H1 (cell line): Measurements from ENCODE around the gene COQ8A. TPM values are rescaled to one million over a fixed set of nuclear protein-coding genes. Genes with fewer than 3 reads are reported as not detected.

ENCODE experiments used
- CTCF ChIA-PET: fragments of 300-600 bp; sonication (Branson Sonifier 250); formaldehyde crosslinking; loops from one replicate; lab custom pipeline; 2021; ENCODE audit not compliant: partially characterized antibody; lab: Charles Lee
- POLR2A ChIA-PET: fragments of 300-600 bp; sonication (Branson Sonifier 250); formaldehyde crosslinking; loops from one replicate; lab custom pipeline; 2021; ENCODE audit warnings: inconsistent platforms; ENCODE audit not compliant: partially characterized antibody; lab: Charles Lee
- DNase-seq, 2 experiments: peaks; one replicate each; pipeline versions ENCODE4 v3.0.0 to v3.0.0-alpha.2; 2010 to 2022; ENCODE audit warnings: low spot score in 2 of 2, low read depth in 1 of 2, mixed read lengths in 1 of 2
- FAIRE-seq: peaks from 2 replicates; lab custom pipeline; 2011; peaks lifted over from hg19 to GRCh38; lab: Jason Lieb, UNC
- H2AFZ ChIP-seq: 2 replicates; pipeline ENCODE4 v1.8.1; 2012; ENCODE audit warnings: low read length, inconsistent platforms
- H2AK5ac ChIP-seq: 2 replicates; pipeline ENCODE4 v1.6.1; 2013; ENCODE audit warnings: low read depth, low read length
- H2BK120ac ChIP-seq: replicated peaks from 2 replicates; pipeline ENCODE3; 2013; ENCODE audit warnings: low read depth, low read length, inconsistent platforms
- H2BK12ac ChIP-seq: 2 replicates; pipeline ENCODE4 v1.6.1; 2013; ENCODE audit warnings: low read depth, low read length
- H2BK15ac ChIP-seq: 2 replicates; pipeline ENCODE4 v1.6.1; 2013; ENCODE audit warnings: low read length
- H2BK20ac ChIP-seq: 2 replicates; pipeline ENCODE4 v1.6.1; 2013; ENCODE audit warnings: low read length
- H2BK5ac ChIP-seq: 2 replicates; pipeline ENCODE4 v1.6.1; 2013; ENCODE audit warnings: low read depth, low read length
- H3K14ac ChIP-seq: 2 replicates; pipeline ENCODE4 v1.6.1; 2013; ENCODE audit warnings: inconsistent platforms; ENCODE audit not compliant: insufficient read length
- H3K18ac ChIP-seq: 2 replicates; pipeline ENCODE4 v1.6.1; 2013; ENCODE audit warnings: low read length; ENCODE audit errors: extremely low read depth
- H3K23ac ChIP-seq: 2 replicates; pipeline ENCODE4 v1.6.1; 2013; ENCODE audit warnings: inconsistent platforms; ENCODE audit not compliant: insufficient read length
- H3K23me2 ChIP-seq: 2 replicates; pipeline ENCODE4 v1.6.1; 2013; ENCODE audit warnings: low read depth, low read length
- H3K27ac ChIP-seq: 2 replicates; pipeline ENCODE4 v1.6.1; 2011; ENCODE audit warnings: low read depth, low read length, inconsistent platforms
- H3K27me3 ChIP-seq, 4 experiments: replicated peaks in 1 of 4; 1 replicate in 1 of 4; 2 replicates in 3 of 4; pipeline versions ENCODE4 v1.6.1 to v1.8.1; 2011 to 2013; ENCODE audit warnings: low read length in 3 of 4, mild to moderate bottlenecking in 3 of 4, inconsistent platforms in 2 of 4, mixed read lengths in 2 of 4, moderate library complexity in 1 of 4; ENCODE audit not compliant: control insufficient read depth in 3 of 4, insufficient read depth in 3 of 4; ENCODE audit errors: extremely low read depth in 1 of 4
- H3K36me3 ChIP-seq, 4 experiments: 2 replicates each; pipeline versions ENCODE4 v1.6.1 to v1.8.1; 2011 to 2013; ENCODE audit warnings: mild to moderate bottlenecking in 4 of 4, low read length in 3 of 4, moderate library complexity in 2 of 4, control low read depth in 1 of 4, inconsistent platforms in 1 of 4; ENCODE audit not compliant: insufficient read depth in 4 of 4, control insufficient read depth in 2 of 4
- H3K4ac ChIP-seq: replicated peaks from 2 replicates; pipeline ENCODE3; 2013; ENCODE audit warnings: low read length, low read depth, mixed read lengths, inconsistent platforms; ENCODE audit not compliant: insufficient read length
- H3K4me1 ChIP-seq, 4 experiments: replicated peaks in 1 of 4; 1 replicate in 1 of 4; 2 replicates in 3 of 4; pipeline versions ENCODE4 v1.6.1 to v1.8.1; 2011 to 2013; ENCODE audit warnings: low read length in 3 of 4, inconsistent platforms in 2 of 4, mixed read lengths in 1 of 4; ENCODE audit not compliant: insufficient read depth in 4 of 4, control insufficient read depth in 3 of 4
- H3K4me2 ChIP-seq, 2 experiments: 2 replicates each; pipeline versions ENCODE4 v1.6.1 to v1.8.1; 2011 to 2013; ENCODE audit warnings: low read depth in 2 of 2, low read length in 2 of 2, control low read depth in 1 of 2, inconsistent platforms in 1 of 2, mild to moderate bottlenecking in 1 of 2; ENCODE audit not compliant: insufficient read depth in 1 of 2
- H3K4me3 ChIP-seq, 4 experiments: fragments of 200-600, 300-600 bp in 1 of 4; sonication (generic), shearing (Covaris generic), sonication (Bioruptor Twin) in 1 of 4; 2 replicates each; pipeline versions ENCODE4 v1.5.1 to v1.8.1; 2011 to 2016; ENCODE audit warnings: low read length in 4 of 4, low read depth in 3 of 4, control low read depth in 2 of 4, inconsistent platforms in 2 of 4, mild to moderate bottlenecking in 2 of 4, mixed read lengths in 1 of 4, moderate library complexity in 1 of 4; ENCODE audit not compliant: insufficient read depth in 2 of 4; ENCODE audit errors: extremely low read depth in 1 of 4
- H3K56ac ChIP-seq: replicated peaks from 2 replicates; pipeline ENCODE3; 2013; ENCODE audit warnings: low read depth, mild to moderate bottlenecking, mixed read lengths, low read length, inconsistent platforms; ENCODE audit not compliant: insufficient read length
- H3K79me1 ChIP-seq: 2 replicates; pipeline ENCODE4 v1.6.1; 2013; ENCODE audit warnings: low read depth, low read length, control low read depth
- H3K79me2 ChIP-seq, 2 experiments: 2 replicates each; pipeline versions ENCODE4 v1.6.1 to v1.8.1; 2012 to 2013; ENCODE audit warnings: low read length in 2 of 2, mild to moderate bottlenecking in 2 of 2, inconsistent platforms in 1 of 2; ENCODE audit not compliant: insufficient read depth in 2 of 2, control insufficient read depth in 1 of 2
- H3K9ac ChIP-seq, 4 experiments: replicated peaks in 1 of 4; 1 replicate in 1 of 4; 2 replicates in 3 of 4; pipeline versions ENCODE4 v1.6.1 to v1.8.1; 2011 to 2013; ENCODE audit warnings: low read depth in 3 of 4, low read length in 3 of 4, control low read depth in 2 of 4, mild to moderate bottlenecking in 2 of 4, moderate library complexity in 2 of 4, inconsistent platforms in 1 of 4; ENCODE audit errors: extremely low read depth in 1 of 4
- H3K9me3 ChIP-seq, 2 experiments: 2 replicates each; pipeline versions ENCODE4 v1.6.1 to v1.8.1; 2012 to 2013; ENCODE audit warnings: mild to moderate bottlenecking in 2 of 2, moderate library complexity in 2 of 2, control low read depth in 1 of 2, inconsistent platforms in 1 of 2, low read depth in 1 of 2, low read length in 1 of 2, mixed read lengths in 1 of 2; ENCODE audit not compliant: insufficient read depth in 2 of 2
- H4K20me1 ChIP-seq, 2 experiments: replicated peaks in 1 of 2; 2 replicates each; pipeline versions ENCODE3 to v1.8.1; 2011 to 2013; ENCODE audit warnings: inconsistent platforms in 2 of 2, low read length in 2 of 2, mild to moderate bottlenecking in 1 of 2; ENCODE audit not compliant: insufficient read depth in 2 of 2, control insufficient read depth in 1 of 2
- H4K5ac ChIP-seq: 2 replicates; pipeline ENCODE4 v1.6.1; 2013; ENCODE audit warnings: low read length, low read depth, mixed read lengths, inconsistent platforms; ENCODE audit not compliant: insufficient read length
- H4K8ac ChIP-seq: 2 replicates; pipeline ENCODE4 v1.8.0; 2013; ENCODE audit warnings: mild to moderate bottlenecking, moderate library complexity, low read length, inconsistent platforms; ENCODE audit not compliant: insufficient read depth; ENCODE audit errors: extremely low read depth
- H4K91ac ChIP-seq: replicated peaks from 2 replicates; pipeline ENCODE3; 2013; ENCODE audit warnings: low read length, mixed read lengths, inconsistent platforms; ENCODE audit not compliant: insufficient read length
- ATF2 ChIP-seq: IDR thresholded peaks from 2 replicates; pipeline ENCODE4 v1.6.1; 2012; ENCODE audit warnings: low read length, inconsistent platforms
- BACH1 ChIP-seq: IDR thresholded peaks from 2 replicates; pipeline ENCODE4 v1.6.1; 2012; ENCODE audit warnings: low read length, improper control_type of control experiment
- POLR2A ChIP-seq, 2 experiments: IDR thresholded peaks; 1 replicate in 1 of 2; 2 replicates in 1 of 2; pipeline ENCODE4 v1.6.1; 2011; ENCODE audit warnings: low read depth in 2 of 2, low read length in 2 of 2, mild to moderate bottlenecking in 2 of 2; ENCODE audit errors: control extremely low read depth in 1 of 2
- WGBS, 2 experiments: shearing (Covaris generic) in 1 of 2; methylation state at CpG; one replicate each; pipeline versions ENCODE4 v1.1.6 to v1.1.7; 2013 to 2015; ENCODE audit warnings: low lambda C conversion rate in 2 of 2, mixed read lengths in 2 of 2, inconsistent platforms in 1 of 2, low coverage in 1 of 2, missing lambda C conversion rate in 1 of 2; ENCODE audit not compliant: insufficient replicate concordance in 2 of 2, insufficient coverage in 1 of 2, insufficient read length in 1 of 2; ENCODE audit errors: extremely low coverage in 1 of 2, missing lambda C conversion rate in 1 of 2; 5-methylcytosine and 5-hydroxymethylcytosine counted together
- polyA plus RNA-seq, 7 experiments: library from polyadenylated mRNA; depleted of rRNA in 3 of 7; stranded (reverse) in 5 of 7; unstranded in 2 of 7; fragments of >200 nt in 5 of 7; fragments of 200-250 nt in 2 of 7; gene quantifications; 1 replicate in 5 of 7; 2 replicates in 1 of 7; 4 replicates in 1 of 7; pipeline versions ENCODE4 v1.2.1 to v1.2.3, GENCODE V29; 2011 to 2013; ENCODE audit warnings: missing spikeins in 2 of 7, mixed read lengths in 2 of 7
- total RNA-seq: library from RNA; stranded (reverse); fragmentation: NEBNext Ultra II Directional; extraction: Animal tissue kit (Norgen Biotek cat#: 25700); gene quantifications from 2 replicates; pipeline ENCODE4 v1.2.1, GENCODE V29; 2021

COQ8A gene
- total and polyA plus RNA-seq, 2 of the 8 experiments (the other 6 are each of a cell fraction or from before 2014, with no cell fraction given), result 28.5 to 38.9 TPM

GRCh38 chr1:226938903-226939437 is 1.1 kb upstream of the COQ8A start:
- H2BK120ac ChIP-seq, result peak overlapping the region; percentile 3
- no peak overlapping the region; the same call in 1 of the 2 replicates for H4K8ac ChIP-seq
- H2BK5ac ChIP-seq, result peak overlapping the region; percentile 74
- no peak overlapping the region for H3K14ac ChIP-seq
- DNase-seq, result no peak
- peaks cover 0 to 2% (median 0%) of the 10 kb centered on the region in 4 experiments; a peak in 3 of 7 replicates for H3K27me3 ChIP-seq
- ChIA-PET POLR2A (interaction anchor here (0.6 to 3.6 kb wide), 6 partner anchors 8 to 1120 kb away, joined by 3 to 18 read pairs (median 4); no protein-coding TSS in a partner anchor), CTCF (interaction anchor here (0.6 to 1.6 kb wide), 4 partner anchors 15 to 246 kb away, joined by 3 to 9 read pairs (median 3); no protein-coding TSS in a partner anchor)
- FAIRE-seq, result no peak
- peaks cover 0 to 32% of the 10 kb centered on the region in 2 experiments; a peak in 2 of 4 replicates for H3K79me2 ChIP-seq
- no peaks in the 10 kb centered on the region for H3K36me3 ChIP-seq
- peaks cover 2 to 6% (median 4%) of the 10 kb centered on the region in 4 experiments for H3K4me1 ChIP-seq
- H3K27ac ChIP-seq, result peak overlapping the region; percentile 93
- no peak overlapping the region for H3K4ac ChIP-seq
- peak overlapping the region; percentile 53 to 75 (median 68) for H3K4me3 ChIP-seq
- H3K4me2 ChIP-seq, result peak overlapping the region; percentile 68 to 84
- H3K18ac ChIP-seq, result peak overlapping the region; percentile 89
- H4K5ac ChIP-seq, result no peak overlapping the region
- peaks cover 4% of the 10 kb centered on the region; the same call in 1 of the 2 replicates for H3K79me1 ChIP-seq
- H2AK5ac ChIP-seq, result no peak overlapping the region
- no peak overlapping the region for H2BK12ac ChIP-seq
- H3K23me2 ChIP-seq, result peaks cover 9% of the 10 kb centered on the region
- H4K91ac ChIP-seq, result peak overlapping the region; percentile 31
- no peaks in the 10 kb centered on the region for H4K20me1 ChIP-seq
- no peak overlapping the region for H3K23ac ChIP-seq
- 0 out of 2 replicates have a peak overlapping the region, but pooled peaks have one; percentile 43 for H2AFZ ChIP-seq
- H3K9ac ChIP-seq, result peak overlapping the region in 3 of 4 experiments; percentile 66 to 87 (median 86); a peak in 6 of 7 replicates
- TF ChIP-seq BACH1, result 0 out of 2 replicates have a peak, but pooled peaks have one; percentile 32
- no peak for TF ChIP-seq ATF2
- TF ChIP-seq POLR2A (IDR thresholded peaks at IDR 0.05; ENCODE audit: control extremely low read depth in 1 of 2, low read depth in 2 of 2, low read length in 2 of 2), result peak in 1 of 2 experiments; percentile 34; a peak in 1 of 3 replicates
- H3K9me3 ChIP-seq, result no peaks in the 10 kb centered on the region
- WGBS, 2 experiments, result 27% methylated on average over 11 of the region's 12 CpGs; no CpG with 5 or more reads in 1 of the 2 experiments
- H2BK15ac ChIP-seq, result no peak overlapping the region
- no peak overlapping the region for H2BK20ac ChIP-seq
- peak overlapping the region; percentile 59 for H3K56ac ChIP-seq
